Neural cell (in vitro differentiated cells): Measurements from ENCODE around the gene ANAPC2. TPM values are rescaled to one million over a fixed set of nuclear protein-coding genes. Genes with fewer than 3 reads are reported as not detected.

ENCODE experiments used
- H2AFZ ChIP-seq: fragments of 200-600, 300-800 bp; sonication (generic), shearing (Covaris generic); 2 replicates; pipeline ENCODE4 v1.6.0; 2014; ENCODE audit warnings: low read depth, mild to moderate bottlenecking, antibody characterized with exemption, low read length, moderate library complexity
- H3F3A ChIP-seq: fragments of 200-600 bp; shearing (Covaris generic); 2 replicates; pipeline ENCODE4 v1.6.1; 2016; ENCODE audit warnings: mild to moderate bottlenecking, moderate library complexity, mixed read lengths, antibody characterized with exemption, low read length; ENCODE audit not compliant: insufficient read depth, poor library complexity, severe bottlenecking
- H3K27ac ChIP-seq: fragments of 200-600, 300-800 bp; sonication (generic), shearing (Covaris generic); 2 replicates; pipeline ENCODE4 v1.5.1; 2014; ENCODE audit warnings: mild to moderate bottlenecking, low read length, moderate library complexity
- H3K27me3 ChIP-seq: fragments of 300-800, 200-600 bp; sonication (generic), shearing (Covaris generic); 2 replicates; pipeline ENCODE4 v1.6.0; 2014; ENCODE audit warnings: mild to moderate bottlenecking, low read depth, low read length, moderate library complexity; ENCODE audit not compliant: insufficient read depth
- H3K36me3 ChIP-seq: fragments of 300-800, 200-600 bp; sonication (generic), shearing (Covaris generic); 2 replicates; pipeline ENCODE4 v1.5.1; 2014; ENCODE audit warnings: mild to moderate bottlenecking, antibody characterized with exemption, low read length, moderate library complexity; ENCODE audit not compliant: insufficient read depth
- H3K4me2 ChIP-seq: fragments of 300-800, 200-600 bp; sonication (generic), shearing (Covaris generic); 2 replicates; pipeline ENCODE4 v1.6.0; 2014; ENCODE audit warnings: mild to moderate bottlenecking, low read length
- H3K4me3 ChIP-seq: fragments of 300-800, 200-600 bp; sonication (generic), shearing (Covaris generic); 2 replicates; pipeline ENCODE4 v1.5.1; 2014; ENCODE audit warnings: mild to moderate bottlenecking, low read length, moderate library complexity
- H3K79me2 ChIP-seq: fragments of 200-600 bp; shearing (Covaris generic); replicated peaks from 2 replicates; pipeline ENCODE4 v1.6.0; 2014; ENCODE audit warnings: mild to moderate bottlenecking, low read length, moderate library complexity; ENCODE audit not compliant: insufficient read depth
- H3K9ac ChIP-seq: fragments of 300-800, 200-600 bp; sonication (generic), shearing (Covaris generic); 2 replicates; pipeline ENCODE4 v1.6.1; 2016; ENCODE audit warnings: mild to moderate bottlenecking, low read length, mixed read lengths
- H3K9me2 ChIP-seq: fragments of 200-600 bp; shearing (Covaris generic); 2 replicates; pipeline ENCODE4 v1.6.1; 2016; ENCODE audit warnings: mild to moderate bottlenecking, low read length, mixed read lengths; ENCODE audit not compliant: insufficient read depth
- H3K9me3 ChIP-seq: fragments of 200-600, 300-800 bp; sonication (generic), shearing (Covaris generic); 2 replicates; pipeline ENCODE4 v1.6.1; 2016; ENCODE audit warnings: mild to moderate bottlenecking, mixed run types, low read length, moderate library complexity, mixed read lengths
- H4K20me1 ChIP-seq: fragments of 200-600 bp; shearing (Covaris generic); 2 replicates; pipeline ENCODE4 v1.6.1; 2016; ENCODE audit warnings: mild to moderate bottlenecking, mixed run types; ENCODE audit not compliant: insufficient read depth
- EP300 ChIP-seq: fragments of 450-650 bp; conservative IDR thresholded peaks from 2 replicates; pipeline ENCODE4 v1.6.1; 2014; ENCODE audit warnings: antibody characterized with exemption, mild to moderate bottlenecking, moderate library complexity; ENCODE audit not compliant: poor library complexity, severe bottlenecking
- EZH2 ChIP-seq: fragments of 200-600, 300-800 bp; shearing (Covaris generic), sonication (generic); IDR thresholded peaks from 2 replicates; pipeline ENCODE4 v1.6.1; 2014; ENCODE audit warnings: antibody characterized with exemption, low read length, borderline replicate concordance, mild to moderate bottlenecking; ENCODE audit not compliant: insufficient read depth, poor library complexity, severe bottlenecking
- MXI1 ChIP-seq: fragments of 450-650 bp; conservative IDR thresholded peaks from 2 replicates; pipeline ENCODE4 v1.6.1; 2014; ENCODE audit warnings: antibody characterized with exemption, mild to moderate bottlenecking; ENCODE audit not compliant: poor library complexity, severe bottlenecking
- POLR2AphosphoS5 ChIP-seq: IDR thresholded peaks from 2 replicates; pipeline ENCODE4 v1.6.1; 2012
- RAD21 ChIP-seq: fragments of 450-650 bp; conservative IDR thresholded peaks from 2 replicates; pipeline ENCODE4 v1.6.1; 2014; ENCODE audit warnings: antibody characterized with exemption, mild to moderate bottlenecking, moderate library complexity
- SMC3 ChIP-seq: fragments of 450-650 bp; conservative IDR thresholded peaks from 2 replicates; pipeline ENCODE4 v1.6.1; 2014; ENCODE audit warnings: antibody characterized with exemption, mild to moderate bottlenecking, moderate library complexity; ENCODE audit not compliant: poor library complexity
- TAF1 ChIP-seq: IDR thresholded peaks from 2 replicates; pipeline ENCODE4 v1.6.1; 2012; ENCODE audit warnings: low read depth
- polyA plus RNA-seq: library from polyadenylated mRNA; depleted of rRNA; stranded (reverse); fragments of >200 nt; gene quantifications from 2 replicates; pipeline ENCODE4 v1.2.3, GENCODE V29; 2014
- TF ChIP-seq, protein P1 (sequence below): fragments of 450-650 bp; IDR thresholded peaks from 2 replicates; pipeline ENCODE4 v1.5.1; 2014; ENCODE audit warnings: antibody characterized with exemption, mild to moderate bottlenecking, moderate library complexity; ENCODE audit not compliant: poor library complexity, severe bottlenecking
- TF ChIP-seq, protein P2 (sequence below): IDR thresholded peaks from 2 replicates; pipeline ENCODE4 v1.6.1; 2012; ENCODE audit warnings: borderline replicate concordance

The ANAPC2 gene
- polyA plus RNA-seq, 1 donor from 2014 or later, result 38.1 TPM

DNA sequence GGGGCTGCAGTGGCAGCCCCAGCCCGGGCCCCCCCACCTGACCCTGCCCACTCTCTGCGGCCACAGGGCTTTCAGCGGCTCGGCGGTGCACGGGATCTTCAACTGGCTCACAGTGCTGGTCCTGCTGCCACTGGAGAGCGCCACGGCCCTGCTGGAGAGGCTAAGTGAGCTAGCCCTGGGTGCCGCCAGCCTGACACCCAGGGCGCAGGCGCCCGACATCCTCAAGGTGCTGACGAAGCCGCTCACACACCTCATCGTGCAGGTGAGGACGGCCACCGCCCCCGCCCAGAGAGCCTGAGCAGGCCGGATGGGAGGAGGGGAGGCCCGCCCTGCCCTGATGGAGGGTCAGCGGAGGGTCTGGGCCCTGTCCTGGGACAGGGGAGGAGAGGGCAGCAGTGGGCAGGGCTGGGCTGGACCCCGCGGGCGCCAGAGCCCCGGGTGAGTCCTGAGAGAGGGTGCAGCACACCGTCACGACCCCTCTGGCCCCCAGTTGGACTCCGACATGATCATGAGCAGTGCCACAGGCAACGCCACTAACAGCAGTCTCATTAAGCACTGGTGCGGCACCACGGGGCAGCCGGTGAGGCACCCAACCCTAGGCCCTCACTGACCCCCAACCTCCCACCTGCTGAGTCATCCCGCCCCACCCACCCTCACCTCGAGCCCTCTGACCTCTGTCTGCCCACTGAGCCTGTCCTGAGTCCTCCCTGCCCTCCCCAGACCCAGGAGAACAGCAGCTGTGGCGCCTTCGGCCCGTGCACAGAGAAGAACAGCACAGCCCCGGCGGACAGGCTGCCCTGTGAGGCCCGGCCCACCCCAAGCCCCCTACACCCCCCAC, 45.0 kb upstream of the ANAPC2 start:
- Histone ChIP-seq H3K9ac (no peak overlapping the region), H3K27ac (no peak overlapping the region), H3F3A (no peaks in the 10 kb centered on the region), H3K79me2 (no peaks in the 10 kb centered on the region), H3K4me2 (no peak overlapping the region), H3K4me3 (no peak overlapping the region), H2AFZ (no peak overlapping the region), H3K36me3 (no peaks in the 10 kb centered on the region), H3K9me2 (no peaks in the 10 kb centered on the region), H3K27me3 (no peaks in the 10 kb centered on the region), H4K20me1 (no peaks in the 10 kb centered on the region), H3K9me3 (no peaks in the 10 kb centered on the region)
- TF ChIP-seq RAD21 (no peak), TAF1 (no peak), SMC3 (no peak), EZH2 (no peak), MXI1 (no peak), EP300 (no peak), POLR2AphosphoS5 (no peak)
- TF ChIP-seq, protein P1, sequence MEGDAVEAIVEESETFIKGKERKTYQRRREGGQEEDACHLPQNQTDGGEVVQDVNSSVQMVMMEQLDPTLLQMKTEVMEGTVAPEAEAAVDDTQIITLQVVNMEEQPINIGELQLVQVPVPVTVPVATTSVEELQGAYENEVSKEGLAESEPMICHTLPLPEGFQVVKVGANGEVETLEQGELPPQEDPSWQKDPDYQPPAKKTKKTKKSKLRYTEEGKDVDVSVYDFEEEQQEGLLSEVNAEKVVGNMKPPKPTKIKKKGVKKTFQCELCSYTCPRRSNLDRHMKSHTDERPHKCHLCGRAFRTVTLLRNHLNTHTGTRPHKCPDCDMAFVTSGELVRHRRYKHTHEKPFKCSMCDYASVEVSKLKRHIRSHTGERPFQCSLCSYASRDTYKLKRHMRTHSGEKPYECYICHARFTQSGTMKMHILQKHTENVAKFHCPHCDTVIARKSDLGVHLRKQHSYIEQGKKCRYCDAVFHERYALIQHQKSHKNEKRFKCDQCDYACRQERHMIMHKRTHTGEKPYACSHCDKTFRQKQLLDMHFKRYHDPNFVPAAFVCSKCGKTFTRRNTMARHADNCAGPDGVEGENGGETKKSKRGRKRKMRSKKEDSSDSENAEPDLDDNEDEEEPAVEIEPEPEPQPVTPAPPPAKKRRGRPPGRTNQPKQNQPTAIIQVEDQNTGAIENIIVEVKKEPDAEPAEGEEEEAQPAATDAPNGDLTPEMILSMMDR, result no peak
- TF ChIP-seq, protein P2, sequence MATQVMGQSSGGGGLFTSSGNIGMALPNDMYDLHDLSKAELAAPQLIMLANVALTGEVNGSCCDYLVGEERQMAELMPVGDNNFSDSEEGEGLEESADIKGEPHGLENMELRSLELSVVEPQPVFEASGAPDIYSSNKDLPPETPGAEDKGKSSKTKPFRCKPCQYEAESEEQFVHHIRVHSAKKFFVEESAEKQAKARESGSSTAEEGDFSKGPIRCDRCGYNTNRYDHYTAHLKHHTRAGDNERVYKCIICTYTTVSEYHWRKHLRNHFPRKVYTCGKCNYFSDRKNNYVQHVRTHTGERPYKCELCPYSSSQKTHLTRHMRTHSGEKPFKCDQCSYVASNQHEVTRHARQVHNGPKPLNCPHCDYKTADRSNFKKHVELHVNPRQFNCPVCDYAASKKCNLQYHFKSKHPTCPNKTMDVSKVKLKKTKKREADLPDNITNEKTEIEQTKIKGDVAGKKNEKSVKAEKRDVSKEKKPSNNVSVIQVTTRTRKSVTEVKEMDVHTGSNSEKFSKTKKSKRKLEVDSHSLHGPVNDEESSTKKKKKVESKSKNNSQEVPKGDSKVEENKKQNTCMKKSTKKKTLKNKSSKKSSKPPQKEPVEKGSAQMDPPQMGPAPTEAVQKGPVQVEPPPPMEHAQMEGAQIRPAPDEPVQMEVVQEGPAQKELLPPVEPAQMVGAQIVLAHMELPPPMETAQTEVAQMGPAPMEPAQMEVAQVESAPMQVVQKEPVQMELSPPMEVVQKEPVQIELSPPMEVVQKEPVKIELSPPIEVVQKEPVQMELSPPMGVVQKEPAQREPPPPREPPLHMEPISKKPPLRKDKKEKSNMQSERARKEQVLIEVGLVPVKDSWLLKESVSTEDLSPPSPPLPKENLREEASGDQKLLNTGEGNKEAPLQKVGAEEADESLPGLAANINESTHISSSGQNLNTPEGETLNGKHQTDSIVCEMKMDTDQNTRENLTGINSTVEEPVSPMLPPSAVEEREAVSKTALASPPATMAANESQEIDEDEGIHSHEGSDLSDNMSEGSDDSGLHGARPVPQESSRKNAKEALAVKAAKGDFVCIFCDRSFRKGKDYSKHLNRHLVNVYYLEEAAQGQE, result no peak

DNA sequence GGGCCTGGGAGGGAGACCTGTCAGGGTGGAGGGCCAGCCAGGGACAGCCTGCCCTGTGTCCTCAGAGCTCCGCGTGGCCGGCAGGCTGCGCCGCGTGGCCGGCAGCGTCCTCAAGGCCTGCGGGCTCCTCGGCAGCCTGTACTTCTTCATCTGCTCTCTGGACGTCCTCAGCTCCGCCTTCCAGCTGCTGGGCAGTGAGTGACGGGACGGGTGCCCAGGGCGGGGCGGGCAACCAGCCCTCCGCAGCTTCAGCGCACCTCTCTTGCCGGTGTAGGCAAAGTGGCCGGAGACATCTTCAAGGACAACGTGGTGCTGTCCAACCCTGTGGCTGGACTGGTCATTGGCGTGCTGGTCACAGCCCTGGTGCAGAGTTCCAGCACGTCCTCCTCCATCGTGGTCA, 44.1 kb upstream of the ANAPC2 start:
- Histone ChIP-seq H3K9me2 (no peaks in the 10 kb centered on the region), H3K4me2 (no peak overlapping the region), H3F3A (no peaks in the 10 kb centered on the region), H3K79me2 (no peaks in the 10 kb centered on the region), H2AFZ (no peak overlapping the region), H3K27me3 (no peaks in the 10 kb centered on the region), H3K27ac (no peak overlapping the region), H3K9ac (no peak overlapping the region), H3K9me3 (no peaks in the 10 kb centered on the region), H4K20me1 (no peaks in the 10 kb centered on the region), H3K36me3 (no peaks in the 10 kb centered on the region), H3K4me3 (no peak overlapping the region)
- TF ChIP-seq EP300 (no peak), EZH2 (no peak), TAF1 (no peak), RAD21 (no peak), MXI1 (no peak), SMC3 (no peak), POLR2AphosphoS5 (no peak)
- TF ChIP-seq, protein P2, result no peak
- TF ChIP-seq, protein P1, result no peak
